ENCODE measurements around the gene VTCN1. TPM values are rescaled to one million over a fixed set of nuclear protein-coding genes. Genes with fewer than 3 reads are reported as not detected.
"Not testable (repeated sequence)": the region's sequence is repeated elsewhere in the genome, so short reads cannot be mapped to it uniquely, and the experiment has no call there.

The VTCN1 gene
- total and polyA plus RNA-seq, 8 donors: 0.48 to 3.2 (median 0.65) TPM; not detected in 4

- no peaks in the 10 kb centered on the region for H3K27me3 ChIP-seq
- intact Hi-C loops (cut with DNase I; ENCODE audit: low total_unique reads): no loop called here
- no peaks in the 10 kb centered on the region for H3K9me3 ChIP-seq
- H3K27ac ChIP-seq: no peak overlapping the region
- peak in 1 of 2 donors; percentile 56 for DNase-seq
- H3K36me3 ChIP-seq: no peaks in the 10 kb centered on the region
- TF ChIP-seq POLR2AphosphoS5 (IDR thresholded peaks at IDR 0.05) (peak in 1 of 3 donors; percentile 57), EP300 (IDR thresholded peaks at IDR 0.05) (no peak), CTCF (IDR thresholded peaks at IDR 0.05) (no peak), POLR2A (IDR thresholded peaks at IDR 0.05) (no peak)
- H3K4me3 ChIP-seq: no peak overlapping the region
- WGBS, 5 donors: 37 to 65% (median 52%) methylated on average over 2 of the region's 2 CpGs
- H3K4me1 ChIP-seq: peaks cover 0 to 6% (median 1%) of the 10 kb centered on the region in 4 donors
These were observed 44.7 kb downstream of the VTCN1 start for GRCh38 chr1:117166076-117166475.

- H3K27ac ChIP-seq: no peak overlapping the region
- DNase-seq: no peak
- WGBS, 5 donors: 62 to 94% (median 82%) methylated on average over 4 of the region's 4 CpGs
- H3K4me1 ChIP-seq: peaks cover 0 to 6% (median 1%) of the 10 kb centered on the region in 4 donors
- H3K9me3 ChIP-seq: no peaks in the 10 kb centered on the region
- H3K4me3 ChIP-seq: no peak overlapping the region
- H3K27me3 ChIP-seq: no peaks in the 10 kb centered on the region
- TF ChIP-seq POLR2AphosphoS5 (IDR thresholded peaks at IDR 0.05) (no peak), CTCF (IDR thresholded peaks at IDR 0.05) (no peak), EP300 (IDR thresholded peaks at IDR 0.05) (no peak), POLR2A (IDR thresholded peaks at IDR 0.05) (no peak)
- no peaks in the 10 kb centered on the region for H3K36me3 ChIP-seq
- intact Hi-C loops (cut with DNase I; ENCODE audit: low total_unique reads): no loop called here
These were observed 46.5 kb downstream of the VTCN1 start for GRCh38 chr1:117164209-117164608.

GRCh38 chr1:117162816-117163215 is 47.9 kb downstream of the VTCN1 start:
- TF ChIP-seq EP300 (IDR thresholded peaks at IDR 0.05): no peak
- no peak for TF ChIP-seq CTCF (IDR thresholded peaks at IDR 0.05)
- no peak for TF ChIP-seq POLR2AphosphoS5 (IDR thresholded peaks at IDR 0.05)
- TF ChIP-seq POLR2A (IDR thresholded peaks at IDR 0.05): no peak
- Histone ChIP-seq H3K36me3 (no peaks in the 10 kb centered on the region), H3K4me1 (peaks cover 0 to 6% (median 1%) of the 10 kb centered on the region in 4 donors), H3K4me3 (no peak overlapping the region), H3K9me3 (no peaks in the 10 kb centered on the region), H3K27me3 (peaks cover 0 to 4% (median 0%) of the 10 kb centered on the region in 3 donors), H3K27ac (no peak overlapping the region)
- no peak for DNase-seq
- WGBS, 5 donors: 83 to 91% (median 86%) methylated on average over 6 of the region's 6 CpGs
- intact Hi-C loops (cut with DNase I; ENCODE audit: low total_unique reads): no loop called here

- Histone ChIP-seq H3K9me3 (no peaks in the 10 kb centered on the region), H3K27me3 (peaks cover 0 to 4% (median 0%) of the 10 kb centered on the region in 3 donors), H3K27ac (no peak overlapping the region), H3K4me3 (no peak overlapping the region), H3K4me1 (peaks cover 0 to 6% (median 1%) of the 10 kb centered on the region in 4 donors), H3K36me3 (no peaks in the 10 kb centered on the region)
- intact Hi-C loops (cut with DNase I; ENCODE audit: low total_unique reads): no loop called here
- TF ChIP-seq POLR2AphosphoS5 (IDR thresholded peaks at IDR 0.05): no peak
- no peak for TF ChIP-seq EP300 (IDR thresholded peaks at IDR 0.05)
- TF ChIP-seq POLR2A (IDR thresholded peaks at IDR 0.05): no peak
- no peak for TF ChIP-seq CTCF (IDR thresholded peaks at IDR 0.05)
- 19 to 55% (median 34%) methylated on average over 1 of the region's 1 CpG for WGBS, 5 donors
- peak in 1 of 2 donors; percentile 42 for DNase-seq
These were observed 48.8 kb downstream of the VTCN1 start for GRCh38 chr1:117161887-117162286.

- 83 to 98% (median 91%) methylated on average over 5 of the region's 5 CpGs for WGBS, 5 donors
- H3K4me3 ChIP-seq; H3K27ac ChIP-seq; H3K9me3 ChIP-seq; DNase-seq; H3K36me3 ChIP-seq; H3K27me3 ChIP-seq; intact Hi-C loops (cut with DNase I; ENCODE audit: low total_unique reads): not testable (repeated sequence)
- peaks cover 0 to 11% (median 2%) of the 10 kb centered on the region in 4 donors for H3K4me1 ChIP-seq
These were observed 59.4 kb downstream of the VTCN1 start for GRCh38 chr1:117151305-117151704.
